SIG-M5 treated with dmso at 0.1 percent for 504 hours (cell line): ENCODE measurements around the gene RIPK4.
"Not testable (repeated sequence)": the region's sequence is repeated elsewhere in the genome, so short reads cannot be mapped to it uniquely, and the experiment has no call there.

ENCODE experiments used
- DNase-seq: peaks from one replicate; lab custom pipeline; 2025; ENCODE audit not compliant: unreplicated experiment; lab: John Stamatoyannopoulos, UW

The RIPK4 gene

GRCh38 chr21:41698071-41698470, 68.8 kb downstream of the RIPK4 start:
- DNase-seq, result no peak

GRCh38 chr21:41695513-41695912, 71.3 kb downstream of the RIPK4 start:
- no peak for DNase-seq

- not testable (repeated sequence) for DNase-seq
Measured at GRCh38 chr21:41694042-41694441, 72.8 kb downstream of the RIPK4 start.

GRCh38 chr21:41692185-41692565, 74.7 kb downstream of the RIPK4 start:
- no peak for DNase-seq

GRCh38 chr21:41691205-41692184, 75.4 kb downstream of the RIPK4 start:
- DNase-seq, result no peak
